Loucy (cell line): ENCODE results near the gene MDH1.
"Not testable (repeated sequence)": the region's sequence is repeated elsewhere in the genome, so short reads cannot be mapped to it uniquely, and the experiment has no call there.

ENCODE experiments used
- H2AFZ ChIP-seq: fragments of 200-600 bp; sonication (generic); 2 replicates; pipeline ENCODE4 v1.6.0; 2016; ENCODE audit warnings: antibody characterized with exemption, mild to moderate bottlenecking, low read length, moderate library complexity
- H3F3A ChIP-seq: fragments of 200-600 bp; 2 replicates; pipeline ENCODE4 v1.6.0; 2016; ENCODE audit warnings: antibody characterized with exemption, low read depth, mild to moderate bottlenecking
- H3K27me3 ChIP-seq: fragments of 200-600 bp; sonication (generic); 2 replicates; pipeline ENCODE4 v1.6.1; 2014; ENCODE audit warnings: low read length, mild to moderate bottlenecking; ENCODE audit not compliant: insufficient read depth, poor library complexity, severe bottlenecking
- H3K36me3 ChIP-seq: fragments of 200-600 bp; sonication (generic); 2 replicates; pipeline ENCODE4 v1.6.1; 2016; ENCODE audit warnings: low read length; ENCODE audit not compliant: insufficient read depth
- H3K4me1 ChIP-seq: fragments of 200-600 bp; sonication (generic); 2 replicates; pipeline ENCODE4 v1.5.1; 2014; ENCODE audit warnings: low read length, mild to moderate bottlenecking; ENCODE audit not compliant: insufficient read depth, poor library complexity, severe bottlenecking
- H3K4me2 ChIP-seq: fragments of 200-600 bp; sonication (generic); 2 replicates; pipeline ENCODE4 v1.6.0; 2014; ENCODE audit warnings: antibody characterized with exemption, low read length, low read depth, mild to moderate bottlenecking; ENCODE audit not compliant: poor library complexity, severe bottlenecking
- H3K4me3 ChIP-seq: fragments of 200-600 bp; sonication (generic); 2 replicates; pipeline ENCODE4 v1.5.1; 2014; ENCODE audit warnings: low read length, mild to moderate bottlenecking, mixed read lengths; ENCODE audit not compliant: poor library complexity, severe bottlenecking
- H3K79me2 ChIP-seq: fragments of 200-600 bp; sonication (generic); 2 replicates; pipeline ENCODE4 v1.6.1; 2014; ENCODE audit warnings: low read length; ENCODE audit not compliant: insufficient read depth
- H3K9ac ChIP-seq: fragments of 200-600 bp; sonication (generic); 2 replicates; pipeline ENCODE4 v1.6.0; 2014; ENCODE audit warnings: mild to moderate bottlenecking, low read depth, low read length, moderate library complexity; ENCODE audit not compliant: poor library complexity, severe bottlenecking
- H3K9me2 ChIP-seq: fragments of 200-600 bp; sonication (generic); replicated peaks from 2 replicates; pipeline ENCODE4 v1.6.1; 2016; ENCODE audit warnings: low read depth, low read length, mixed read lengths
- H3K9me3 ChIP-seq: fragments of 200-600 bp; sonication (generic); 2 replicates; pipeline ENCODE4 v1.6.1; 2014; ENCODE audit warnings: mild to moderate bottlenecking, antibody characterized with exemption, low read length, low read depth; ENCODE audit not compliant: insufficient read depth
- H4K20me1 ChIP-seq: fragments of 200-600 bp; sonication (generic); 2 replicates; pipeline ENCODE4 v1.6.0; 2014; ENCODE audit warnings: antibody characterized with exemption, low read length, mild to moderate bottlenecking; ENCODE audit not compliant: insufficient read depth, poor library complexity, severe bottlenecking
- EZH2phosphoT487 ChIP-seq: fragments of 200-600 bp; IDR thresholded peaks from 2 replicates; pipeline ENCODE4 v1.6.1; 2018; ENCODE audit warnings: antibody characterized with exemption, mild to moderate bottlenecking, moderate library complexity, borderline replicate concordance
- TF ChIP-seq, protein P1 (sequence below): fragments of 200-600 bp; sonication (generic); conservative IDR thresholded peaks from 2 replicates; pipeline ENCODE4 v1.5.1; 2014; ENCODE audit warnings: mild to moderate bottlenecking, antibody characterized with exemption, low read length

Gene MDH1

DNA sequence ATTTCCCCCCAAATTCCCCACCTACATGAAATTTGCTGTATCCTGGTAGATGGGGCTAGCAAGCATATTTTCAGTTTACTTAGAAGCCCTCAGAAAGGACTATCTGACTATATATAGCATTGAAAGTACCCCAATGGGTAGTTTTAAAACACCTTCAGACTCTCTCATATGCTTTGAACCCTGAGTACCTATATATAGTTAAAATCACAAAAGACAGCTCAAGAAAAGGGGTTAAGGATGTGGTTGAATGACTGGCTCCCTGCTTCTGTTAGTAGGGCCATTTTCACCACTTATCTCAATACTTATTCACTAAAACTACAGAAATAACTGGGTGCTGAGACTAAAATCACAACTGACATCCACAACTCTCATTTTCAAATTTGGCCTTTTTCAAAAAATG lies 19.0 kb upstream of the MDH1 start:
- H3K9ac ChIP-seq = no peak overlapping the region
- no peaks in the 10 kb centered on the region for H3K36me3 ChIP-seq
- H4K20me1 ChIP-seq = no peaks in the 10 kb centered on the region
- TF ChIP-seq, protein P1, sequence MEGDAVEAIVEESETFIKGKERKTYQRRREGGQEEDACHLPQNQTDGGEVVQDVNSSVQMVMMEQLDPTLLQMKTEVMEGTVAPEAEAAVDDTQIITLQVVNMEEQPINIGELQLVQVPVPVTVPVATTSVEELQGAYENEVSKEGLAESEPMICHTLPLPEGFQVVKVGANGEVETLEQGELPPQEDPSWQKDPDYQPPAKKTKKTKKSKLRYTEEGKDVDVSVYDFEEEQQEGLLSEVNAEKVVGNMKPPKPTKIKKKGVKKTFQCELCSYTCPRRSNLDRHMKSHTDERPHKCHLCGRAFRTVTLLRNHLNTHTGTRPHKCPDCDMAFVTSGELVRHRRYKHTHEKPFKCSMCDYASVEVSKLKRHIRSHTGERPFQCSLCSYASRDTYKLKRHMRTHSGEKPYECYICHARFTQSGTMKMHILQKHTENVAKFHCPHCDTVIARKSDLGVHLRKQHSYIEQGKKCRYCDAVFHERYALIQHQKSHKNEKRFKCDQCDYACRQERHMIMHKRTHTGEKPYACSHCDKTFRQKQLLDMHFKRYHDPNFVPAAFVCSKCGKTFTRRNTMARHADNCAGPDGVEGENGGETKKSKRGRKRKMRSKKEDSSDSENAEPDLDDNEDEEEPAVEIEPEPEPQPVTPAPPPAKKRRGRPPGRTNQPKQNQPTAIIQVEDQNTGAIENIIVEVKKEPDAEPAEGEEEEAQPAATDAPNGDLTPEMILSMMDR = no peak
- TF ChIP-seq EZH2phosphoT487 = no peak
- H3K27me3 ChIP-seq = no peaks in the 10 kb centered on the region
- no peaks in the 10 kb centered on the region; the same call in 1 of the 2 replicates for H3K79me2 ChIP-seq
- H2AFZ ChIP-seq = no peak overlapping the region
- no peaks in the 10 kb centered on the region for H3K4me1 ChIP-seq
- H3F3A ChIP-seq = no peaks in the 10 kb centered on the region
- H3K4me3 ChIP-seq = no peak overlapping the region
- no peak overlapping the region for H3K4me2 ChIP-seq
- no peaks in the 10 kb centered on the region for H3K9me2 ChIP-seq
- H3K9me3 ChIP-seq = peaks cover 8% of the 10 kb centered on the region; the same call in 1 of the 2 replicates

DNA sequence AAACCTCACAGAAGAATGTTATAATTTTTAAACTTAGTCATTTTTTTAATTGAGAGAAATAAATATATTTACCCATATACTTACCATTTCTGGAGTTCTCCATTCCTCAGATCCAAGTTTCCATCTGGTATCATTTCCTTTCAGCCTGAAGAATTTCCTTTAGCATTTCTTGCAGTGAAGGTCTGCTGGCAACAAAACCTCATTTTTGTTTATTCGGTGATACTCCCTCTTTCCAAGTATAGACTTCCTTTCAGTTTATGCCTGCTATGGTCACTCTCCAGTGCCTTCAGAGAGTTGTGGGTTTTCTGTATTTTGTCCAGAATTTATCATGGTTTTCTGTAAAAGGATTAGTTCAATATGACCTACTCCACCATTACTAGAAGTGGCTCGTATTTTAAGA lies 17.5 kb upstream of the MDH1 start:
- Histone ChIP-seq H2AFZ (no peak overlapping the region), H3K9ac (no peak overlapping the region), H3K27me3 (no peaks in the 10 kb centered on the region), H3K4me3 (no peak overlapping the region), H3K79me2 (peaks cover 6% of the 10 kb centered on the region; the same call in 1 of the 2 replicates), H3K36me3 (no peaks in the 10 kb centered on the region), H3K4me2 (no peak overlapping the region), H3K9me2 (no peaks in the 10 kb centered on the region), H3K4me1 (no peaks in the 10 kb centered on the region), H4K20me1 (no peaks in the 10 kb centered on the region), H3K9me3 (peaks cover 8% of the 10 kb centered on the region; the same call in 1 of the 2 replicates), H3F3A (no peaks in the 10 kb centered on the region)
- TF ChIP-seq, protein P1 = no peak
- no peak for TF ChIP-seq EZH2phosphoT487

DNA sequence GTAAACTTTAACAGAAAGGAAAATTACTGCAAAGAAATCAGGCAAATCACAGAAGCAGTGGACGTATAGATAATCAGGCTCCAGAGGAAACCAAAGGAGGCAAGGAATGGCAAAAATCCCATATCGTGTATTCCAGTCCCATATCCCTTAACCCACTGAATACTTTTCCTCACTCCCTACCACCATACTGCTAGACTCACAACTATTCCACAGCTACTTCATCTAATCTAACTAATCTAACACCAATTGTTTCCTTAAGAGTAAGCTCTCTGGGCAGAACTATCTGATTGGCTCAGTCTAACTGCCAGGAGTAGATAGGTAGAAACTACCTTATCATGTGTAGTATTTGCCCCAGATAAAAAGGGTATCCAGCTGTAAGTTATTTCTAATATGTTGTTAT lies 16.8 kb upstream of the MDH1 start:
- Histone ChIP-seq H3K9ac (no peak overlapping the region), H3K79me2 (peaks cover 9% of the 10 kb centered on the region; the same call in 1 of the 2 replicates), H3K36me3 (no peaks in the 10 kb centered on the region), H3K27me3 (no peaks in the 10 kb centered on the region), H3K9me2 (no peaks in the 10 kb centered on the region), H3K4me1 (no peaks in the 10 kb centered on the region), H3F3A (no peaks in the 10 kb centered on the region), H3K9me3 (peaks cover 3% of the 10 kb centered on the region; the same call in 1 of the 2 replicates), H3K4me3 (no peak overlapping the region), H3K4me2 (no peak overlapping the region), H2AFZ (no peak overlapping the region), H4K20me1 (no peaks in the 10 kb centered on the region)
- TF ChIP-seq EZH2phosphoT487 = no peak
- TF ChIP-seq, protein P1 = no peak

DNA sequence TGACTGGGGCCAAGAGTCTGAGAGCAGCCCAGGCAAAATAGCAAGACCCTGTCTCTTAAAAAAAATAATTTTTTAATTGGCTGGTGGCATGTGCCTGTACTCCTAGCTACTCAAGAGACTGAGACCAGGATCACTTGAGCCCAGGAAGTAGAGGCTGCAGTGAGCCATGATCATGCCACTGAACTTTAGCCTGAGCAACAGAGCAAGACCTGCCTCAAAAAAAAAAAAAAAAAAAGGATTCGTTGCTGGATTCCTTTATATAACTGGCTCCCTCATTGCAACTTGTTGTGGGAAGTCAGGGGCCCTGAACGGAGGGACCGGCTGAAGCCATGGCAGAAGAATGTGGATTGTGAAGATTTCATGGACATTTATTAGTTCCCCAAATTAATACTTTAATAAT lies 15.7 kb upstream of the MDH1 start:
- not testable (repeated sequence) for H3K27me3 ChIP-seq, H3K9me3 ChIP-seq, H2AFZ ChIP-seq, H3K9ac ChIP-seq, H3K4me2 ChIP-seq, H3K9me2 ChIP-seq, H4K20me1 ChIP-seq, H3F3A ChIP-seq, H3K4me1 ChIP-seq, H3K4me3 ChIP-seq, H3K36me3 ChIP-seq
- peaks cover 13% of the 10 kb centered on the region; the same call in 1 of the 2 replicates for H3K79me2 ChIP-seq

DNA sequence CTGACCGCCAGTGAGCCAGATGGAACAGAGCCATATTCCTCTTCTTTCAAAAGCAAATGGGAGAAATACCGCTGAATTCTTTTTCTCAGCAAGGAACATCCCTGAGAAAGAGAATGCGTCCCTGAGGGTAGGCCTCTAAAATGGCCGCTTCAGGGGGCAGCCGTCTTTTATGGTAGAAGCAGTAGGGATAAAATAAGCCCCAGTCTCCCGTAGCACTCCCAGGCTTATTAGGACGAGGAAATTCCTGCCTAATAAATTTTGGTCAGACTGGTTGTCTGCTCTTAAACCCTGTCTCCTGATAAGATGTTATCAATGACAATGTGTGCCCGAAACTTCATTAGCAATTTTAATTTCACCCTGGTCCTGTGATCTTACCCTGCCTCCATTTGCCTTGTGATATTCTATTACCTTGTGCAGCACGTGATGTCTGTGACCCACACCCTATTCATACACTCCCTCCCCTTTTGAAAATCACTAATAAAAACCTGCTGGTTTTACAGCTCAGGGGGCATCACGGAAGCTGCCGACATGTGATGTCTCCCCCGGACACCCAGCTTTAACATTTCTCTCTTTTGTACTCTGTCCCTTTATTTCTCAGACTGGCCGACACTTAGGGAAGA lies 14.9 kb upstream of the MDH1 start:
- H3K9me2 ChIP-seq, H3K4me3 ChIP-seq: not testable (repeated sequence)

More for the DNA sequence above, 14.9 kb upstream of the MDH1 start:
- not testable (repeated sequence) for H3K27me3 ChIP-seq, H2AFZ ChIP-seq, H4K20me1 ChIP-seq, H3K9ac ChIP-seq, H3F3A ChIP-seq, H3K4me2 ChIP-seq, H3K36me3 ChIP-seq, H3K4me1 ChIP-seq, H3K9me3 ChIP-seq
- H3K79me2 ChIP-seq = peaks cover 18% of the 10 kb centered on the region; the same call in 1 of the 2 replicates
